HG03097 (cell line): ENCODE measurements around the gene LMAN2L.
"Not testable (repeated sequence)": the region's sequence is repeated elsewhere in the genome, so short reads cannot be mapped to it uniquely, and the experiment has no call there.

ENCODE experiments used
- ATAC-seq: cut with Tn5 transposase; IDR thresholded peaks from one replicate; pipeline ENCODE4 v1.9.1; 2021; ENCODE audit not compliant: unreplicated experiment, low FRiP score

Gene LMAN2L

DNA sequence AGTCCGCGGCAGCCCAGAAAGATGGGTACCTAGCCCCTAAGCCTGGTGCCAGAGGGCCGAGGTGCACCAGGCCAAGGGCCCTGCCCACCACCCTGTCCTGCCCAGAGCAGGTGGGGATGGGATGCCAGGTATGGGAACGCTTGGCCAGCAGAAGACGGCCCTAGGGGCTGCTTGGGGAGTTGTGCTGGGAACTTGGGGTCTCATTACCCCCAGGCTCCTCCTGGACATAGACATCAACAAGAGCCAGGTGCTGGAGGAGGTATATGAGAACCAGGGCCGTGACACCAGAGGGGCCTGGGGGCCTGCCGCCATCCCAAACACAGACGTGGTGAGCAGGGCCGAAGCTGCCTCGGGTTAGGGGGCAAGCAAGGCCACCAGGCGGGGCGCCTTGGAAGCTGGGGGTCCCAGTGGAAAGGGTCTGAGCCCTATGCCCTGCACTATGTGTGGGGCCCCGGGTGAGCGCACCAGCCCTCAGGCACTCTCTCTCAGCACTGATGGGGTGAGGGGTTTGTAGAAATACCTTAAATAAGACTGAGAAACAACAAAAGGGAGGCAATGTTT is 50.4 kb downstream of the LMAN2L start:
- no peak for ATAC-seq

DNA sequence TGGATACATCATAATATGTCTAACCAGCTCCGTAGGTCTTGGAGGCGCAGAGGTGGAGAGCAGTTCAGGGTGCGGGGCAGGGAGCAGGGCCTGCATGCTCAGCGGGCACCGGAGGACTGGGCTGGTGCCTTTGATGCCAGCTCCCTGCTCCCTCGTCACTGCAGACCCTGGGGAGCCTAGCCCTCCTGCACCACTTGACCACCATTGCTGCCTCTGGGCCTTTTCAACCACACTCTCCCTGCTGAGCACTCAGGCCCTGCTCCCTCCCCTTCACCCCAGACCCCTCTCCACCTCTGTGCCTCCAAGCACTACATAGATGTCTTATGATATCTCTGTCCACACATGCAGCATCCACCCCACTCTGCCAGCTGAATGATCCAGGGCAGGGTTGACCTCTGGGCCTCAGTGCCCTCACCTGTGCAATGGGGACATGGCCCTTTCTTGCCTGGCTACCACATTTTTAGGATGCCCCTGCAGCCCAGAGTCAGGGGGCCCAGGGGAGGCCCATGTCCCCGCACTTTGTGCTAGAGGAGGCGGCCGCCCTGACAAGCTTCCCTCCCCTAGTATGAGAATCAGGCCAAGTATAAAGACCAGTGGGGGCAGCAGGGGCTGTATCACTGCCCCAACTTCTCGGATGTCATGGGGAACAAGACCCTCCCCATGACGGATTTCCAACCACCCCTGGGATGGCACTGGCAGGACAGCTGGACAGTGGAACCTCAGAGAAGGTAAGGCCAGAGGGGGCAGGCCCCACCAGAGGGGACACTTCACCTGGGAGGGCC is 51.0 kb downstream of the LMAN2L start:
- no peak for ATAC-seq

DNA sequence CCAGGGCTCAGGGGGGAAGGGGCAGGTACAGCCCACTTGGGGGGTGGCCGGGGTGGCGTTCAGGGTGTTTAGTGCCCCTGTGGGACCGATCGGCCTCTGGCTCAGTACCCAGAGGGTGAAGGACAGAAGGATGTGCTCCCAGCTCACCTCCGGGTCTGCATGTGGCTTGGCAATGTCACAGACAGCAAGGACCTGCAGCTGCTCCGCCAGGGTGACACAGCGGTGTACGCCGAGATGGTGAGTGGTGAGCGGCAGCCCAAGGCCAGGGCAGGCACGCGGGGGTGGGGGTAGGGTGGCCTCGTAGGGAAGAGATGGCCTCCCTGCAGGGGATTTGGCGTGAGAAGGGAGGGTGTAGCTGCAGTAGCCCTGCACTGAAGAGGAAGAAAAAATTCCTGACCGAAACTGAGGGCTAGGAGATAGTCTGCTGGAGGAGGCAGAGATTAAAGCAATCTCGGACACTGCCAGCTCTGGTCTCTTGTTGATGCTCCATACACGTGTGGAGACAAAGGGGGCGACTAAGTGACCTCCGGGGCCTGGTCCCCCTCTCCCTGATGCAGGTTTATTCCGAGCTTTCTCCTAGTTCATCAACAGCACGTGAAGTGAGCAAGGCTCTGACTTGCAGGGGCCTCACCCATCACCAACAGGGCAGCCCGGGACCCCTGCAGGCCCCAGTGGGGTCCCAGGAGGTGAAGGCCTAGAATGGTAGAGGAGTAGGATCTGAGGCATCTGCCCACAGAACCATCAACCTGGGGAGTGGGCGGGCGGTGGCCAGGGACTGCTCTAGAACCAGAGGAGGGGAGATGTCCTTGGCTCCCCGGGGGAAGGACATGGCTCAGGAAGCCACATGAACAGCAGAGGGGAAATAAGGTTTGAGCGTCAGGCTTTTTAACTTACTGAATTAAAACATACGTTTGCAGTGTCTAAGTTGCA is 51.9 kb downstream of the LMAN2L start:
- ATAC-seq = no peak

DNA sequence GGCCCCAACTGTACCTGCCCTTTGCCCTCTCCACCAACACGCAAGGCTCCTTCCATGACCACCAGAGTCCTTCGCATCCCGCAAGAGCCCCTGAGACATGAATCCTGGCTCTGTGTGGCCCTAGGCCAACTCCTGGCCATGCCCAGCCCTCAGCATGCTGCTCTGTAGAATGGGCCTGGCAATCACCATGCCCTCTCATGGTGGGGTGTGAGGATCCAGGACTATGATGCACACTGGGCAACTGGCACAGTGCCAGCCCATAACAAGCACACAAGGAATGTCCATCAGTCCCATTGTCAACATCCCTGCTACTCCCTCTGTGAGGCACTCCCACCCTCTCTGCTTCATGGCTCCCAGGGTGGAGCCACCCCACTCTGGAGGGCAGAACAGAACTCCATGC is 52.6 kb downstream of the LMAN2L start:
- ATAC-seq = no peak

DNA sequence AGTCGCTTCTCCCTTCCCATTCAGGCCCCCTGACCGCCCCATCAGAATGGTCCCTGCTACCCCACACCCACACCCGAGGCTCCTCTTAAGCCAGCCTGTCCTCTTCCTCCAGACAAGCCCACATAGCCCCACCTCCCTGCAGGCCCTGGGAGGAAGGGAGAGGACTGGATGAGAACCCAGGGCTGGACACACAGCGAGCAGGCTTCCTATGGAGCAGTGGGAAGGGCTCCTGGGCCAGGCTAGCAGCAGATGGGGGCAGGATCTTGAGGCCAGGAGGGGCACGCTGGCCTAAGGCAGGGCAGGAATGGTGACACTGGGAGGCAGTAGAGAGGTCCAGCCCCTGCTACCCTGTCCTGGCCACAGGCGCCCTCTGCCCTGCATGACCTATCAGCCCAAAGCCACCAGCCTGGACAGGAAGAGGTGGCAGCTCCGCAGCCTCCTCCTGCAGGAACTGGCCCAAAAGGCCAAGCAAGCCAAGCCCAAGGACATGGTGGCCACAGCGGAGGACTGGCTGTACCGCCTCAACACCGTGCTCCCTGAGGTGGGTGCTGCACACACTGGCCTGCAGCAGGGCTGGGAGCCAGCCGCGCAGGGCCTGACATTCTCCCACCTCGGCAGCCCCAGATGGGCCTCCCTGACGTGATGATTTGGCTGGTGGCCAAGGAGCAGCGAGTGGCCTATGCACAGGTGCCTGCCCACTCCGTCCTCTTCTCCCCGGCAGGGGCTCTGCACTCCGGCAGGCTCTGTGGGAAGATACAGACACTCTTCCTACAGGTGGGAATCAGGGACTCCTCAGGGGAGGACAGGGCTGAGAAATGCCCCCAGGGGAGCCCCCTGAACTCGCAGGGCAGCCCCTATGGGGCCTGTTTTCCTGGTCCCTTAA is 54.0 kb downstream of the LMAN2L start:
- no peak for ATAC-seq

DNA sequence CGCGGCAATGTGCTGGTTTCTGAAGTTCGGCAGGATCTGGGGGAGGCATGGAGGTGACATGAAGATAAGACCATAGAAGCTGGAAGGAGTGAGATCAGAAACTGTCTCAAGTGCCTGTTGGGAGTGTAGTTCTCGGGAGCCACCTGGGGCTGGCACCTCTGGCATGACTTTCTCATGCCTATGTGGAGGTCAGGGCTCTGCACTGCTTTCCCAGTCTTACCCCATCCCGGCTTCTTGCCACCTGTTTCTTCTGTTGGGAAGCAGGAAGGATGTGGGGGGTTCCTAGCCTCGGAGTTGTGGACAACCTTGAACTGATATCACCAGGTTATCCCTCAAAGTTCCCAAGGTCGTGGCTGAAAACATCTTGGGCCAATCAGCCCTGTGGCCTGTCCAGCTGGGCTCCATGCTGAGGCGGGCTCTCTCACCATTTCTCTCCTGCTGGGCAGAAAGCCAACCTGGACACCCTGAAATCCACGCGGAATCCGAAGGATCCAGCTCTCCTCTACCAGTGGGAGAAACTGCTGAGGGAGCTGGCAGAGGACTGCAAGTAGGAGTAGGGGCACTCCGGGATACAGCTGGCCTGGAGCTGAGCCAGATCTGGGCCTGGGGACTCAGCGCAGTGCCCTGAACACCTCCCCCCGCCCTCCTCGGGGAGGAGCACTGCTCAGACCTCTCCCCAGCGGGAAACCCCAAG is 54.8 kb downstream of the LMAN2L start:
- ATAC-seq = no peak

DNA sequence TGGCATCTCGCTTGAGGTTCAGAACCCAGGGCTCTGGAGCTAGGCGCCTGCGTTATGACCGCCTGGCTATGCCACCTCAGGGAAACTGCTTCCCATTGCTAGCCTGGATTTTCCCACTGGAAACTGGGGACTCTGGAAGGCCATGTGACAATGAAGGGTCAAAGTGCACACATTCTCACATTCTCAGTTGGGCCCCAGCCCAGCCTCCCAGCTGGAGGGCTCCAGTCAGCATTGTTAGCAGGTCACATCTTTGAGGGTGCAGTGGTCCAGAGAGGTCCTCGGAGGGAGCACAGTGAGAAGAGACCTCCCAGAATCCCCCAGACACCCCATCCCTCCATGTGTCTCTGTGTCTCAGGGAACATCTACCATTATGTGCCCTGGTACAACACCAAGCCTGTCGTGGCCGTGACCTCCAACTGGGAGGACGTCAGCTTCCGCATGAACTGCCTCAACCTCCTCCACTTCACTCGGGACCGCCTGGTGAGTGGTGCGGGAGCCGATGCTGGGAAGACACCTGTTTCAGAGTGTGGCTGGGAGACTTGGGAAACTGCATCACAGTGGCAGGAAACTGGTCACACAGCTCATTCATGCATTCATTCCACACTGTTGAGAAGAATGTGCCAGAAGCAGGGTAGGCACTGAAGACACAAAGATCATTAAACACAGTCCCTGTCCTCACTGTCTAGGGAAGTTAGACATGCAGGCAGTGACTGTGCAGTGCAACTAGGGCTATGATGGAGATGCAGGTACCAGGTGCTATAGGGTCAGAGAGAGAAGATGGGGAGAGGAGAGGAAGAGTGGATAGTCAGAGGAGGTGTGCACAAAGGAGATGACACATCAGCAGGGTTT is 55.7 kb downstream of the LMAN2L start:
- no peak for ATAC-seq

DNA sequence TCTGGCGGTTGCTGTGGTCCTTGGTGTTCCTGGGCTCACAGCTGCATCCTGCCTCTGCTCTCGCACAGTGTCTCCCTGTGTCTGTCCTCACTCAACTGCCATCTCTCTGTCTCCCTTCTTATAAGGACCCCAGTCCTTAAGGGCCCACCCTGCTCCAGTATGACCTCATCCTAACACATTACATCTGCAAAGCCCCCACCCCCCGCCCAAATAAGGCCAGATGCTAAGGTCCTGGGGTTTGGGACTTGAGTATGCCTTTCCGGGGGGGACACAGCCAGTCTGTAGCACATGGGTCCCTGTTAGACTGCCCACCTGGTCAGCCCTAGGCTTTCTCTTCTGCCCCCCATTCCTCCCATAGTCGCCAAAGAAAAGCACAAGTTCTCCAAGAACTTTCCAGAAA is 56.6 kb downstream of the LMAN2L start:
- no peak for ATAC-seq

DNA sequence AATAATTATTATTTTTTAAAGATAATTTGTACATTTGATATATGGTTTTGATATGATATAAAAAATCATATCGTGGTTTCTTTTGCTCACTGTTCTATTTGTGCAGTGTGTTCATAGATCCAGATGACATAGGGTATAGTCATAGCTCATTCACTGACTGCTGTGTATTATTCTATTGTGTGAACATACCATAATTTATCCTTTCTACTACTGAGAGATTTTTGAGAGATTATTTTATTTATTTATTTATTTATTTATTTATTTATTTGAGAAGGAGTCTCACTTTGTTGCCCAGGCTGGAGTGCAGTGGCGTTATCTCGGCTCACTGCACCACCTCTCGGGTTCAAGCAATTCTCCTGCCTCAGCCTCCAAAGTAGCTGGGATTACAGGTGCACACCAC is 58.3 kb downstream of the LMAN2L start:
- no peak for ATAC-seq

DNA sequence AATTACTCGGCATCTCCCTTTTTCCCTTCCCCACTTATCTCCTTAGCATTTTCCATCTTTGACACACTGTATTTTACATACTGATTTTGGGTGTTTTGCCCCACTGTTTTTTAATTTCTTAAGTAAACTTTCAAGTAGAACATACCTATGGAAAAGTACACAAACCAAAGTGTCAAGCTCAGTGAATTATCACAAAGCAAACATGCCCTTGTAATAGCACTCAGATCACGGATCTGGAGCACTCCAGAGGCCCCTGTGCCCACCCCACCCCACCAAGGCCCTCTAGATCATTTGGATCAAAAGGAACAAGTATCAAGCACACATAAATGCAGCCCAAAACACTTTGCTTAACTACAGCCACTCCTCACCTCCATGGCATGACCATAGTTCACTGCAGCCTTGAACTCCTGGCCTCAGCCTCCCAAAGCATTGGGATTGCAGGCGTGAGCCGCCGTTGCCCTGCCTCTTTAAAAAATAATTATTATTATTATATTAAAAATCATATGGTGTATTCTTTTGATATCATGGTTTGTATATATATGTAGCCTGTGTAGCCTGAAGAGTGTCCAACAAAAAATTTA is 59.2 kb downstream of the LMAN2L start:
- ATAC-seq = no peak

DNA sequence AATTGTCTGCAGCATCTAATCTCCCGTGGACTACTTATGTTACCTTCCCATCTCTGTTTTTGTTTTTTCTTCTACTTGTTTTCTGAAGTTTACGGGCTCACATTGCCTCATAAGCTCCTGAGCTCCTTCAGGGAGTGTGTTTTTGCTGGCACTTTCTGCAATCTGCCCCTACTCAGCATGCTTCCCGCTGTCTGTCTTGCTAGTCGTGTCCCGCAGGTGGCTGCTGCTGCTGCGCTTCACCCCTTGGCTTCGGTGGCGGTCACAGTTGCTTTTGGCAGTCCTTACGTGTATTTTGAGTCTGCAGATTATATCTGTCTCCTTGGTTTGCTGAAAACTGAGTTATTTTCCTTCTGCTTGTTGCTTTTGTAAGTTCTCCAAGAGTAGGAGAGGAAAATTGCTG is 60.0 kb downstream of the LMAN2L start:
- no peak for ATAC-seq

DNA sequence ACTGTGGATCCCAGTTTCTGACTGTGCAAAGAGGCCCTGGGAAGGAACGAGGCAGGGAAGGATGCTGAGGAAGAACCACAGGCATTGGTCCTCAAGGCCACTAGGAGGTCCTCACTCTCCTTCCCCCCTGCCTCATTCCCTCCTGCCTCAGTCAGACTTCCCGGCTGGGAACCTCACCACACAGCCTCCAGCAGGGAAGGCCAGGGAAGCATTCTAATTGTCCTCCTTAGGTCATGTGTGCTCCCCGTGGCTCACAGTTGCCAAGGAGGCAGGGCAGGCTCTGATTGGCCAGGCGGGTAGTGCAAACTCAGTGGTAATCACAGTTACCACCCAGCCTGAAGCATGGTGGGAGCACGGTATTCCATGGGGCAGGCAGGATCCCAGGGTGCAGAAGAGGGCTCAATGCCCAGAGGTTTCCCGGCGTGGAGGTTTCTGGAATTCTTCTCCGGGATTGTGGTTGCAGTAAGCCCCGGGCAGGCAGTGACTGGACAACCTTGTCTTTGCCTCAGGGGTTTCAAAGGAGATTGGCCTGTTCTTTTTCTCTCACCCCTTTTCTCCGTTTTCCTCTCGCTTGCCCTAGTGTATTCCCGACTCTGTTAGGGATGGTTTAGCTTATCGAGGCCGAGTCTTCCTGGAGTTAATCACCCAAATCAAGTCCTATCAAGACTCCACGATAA is 70.2 kb downstream of the LMAN2L start:
- no peak for ATAC-seq

DNA sequence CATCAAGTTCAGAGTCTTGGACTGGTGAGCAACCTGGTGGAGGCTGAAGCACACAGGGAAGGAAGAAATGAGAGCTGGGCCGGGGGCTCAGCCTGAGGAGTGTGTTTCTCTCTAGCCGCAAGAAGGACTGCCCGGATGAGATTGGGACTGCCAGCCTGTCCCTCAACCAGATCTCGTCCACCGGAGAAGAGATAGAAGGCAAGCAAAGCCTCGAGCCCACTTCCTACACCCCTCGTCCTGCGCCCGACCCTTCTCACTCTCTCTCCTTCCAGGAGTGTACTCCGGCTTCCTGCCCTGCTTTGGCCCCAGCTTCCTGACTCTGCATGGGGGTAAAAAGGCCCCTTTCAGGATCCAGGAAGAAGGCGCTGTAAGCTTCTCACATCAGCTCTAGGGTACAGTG is 71.1 kb downstream of the LMAN2L start:
- ATAC-seq = no peak

DNA sequence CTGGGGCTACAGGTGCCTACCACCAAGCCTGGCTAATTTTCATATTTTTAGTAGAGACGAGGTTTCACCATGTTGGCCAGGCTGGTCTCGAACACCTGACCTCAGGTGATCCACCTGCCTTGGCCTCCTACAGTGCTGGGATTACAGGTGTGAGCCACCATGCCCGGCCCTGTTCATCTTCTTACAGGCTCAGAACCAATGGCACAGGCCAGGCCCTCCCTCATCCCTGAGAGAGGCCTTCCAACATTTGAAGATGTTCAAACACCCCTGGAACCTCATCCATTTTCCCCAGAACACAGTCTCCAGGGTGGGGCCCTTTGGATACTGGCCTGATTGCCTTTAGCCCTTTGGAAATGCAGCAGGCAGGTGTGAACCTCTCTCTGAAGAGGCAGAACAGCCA is 74.1 kb downstream of the LMAN2L start:
- ATAC-seq = not testable (repeated sequence)

DNA sequence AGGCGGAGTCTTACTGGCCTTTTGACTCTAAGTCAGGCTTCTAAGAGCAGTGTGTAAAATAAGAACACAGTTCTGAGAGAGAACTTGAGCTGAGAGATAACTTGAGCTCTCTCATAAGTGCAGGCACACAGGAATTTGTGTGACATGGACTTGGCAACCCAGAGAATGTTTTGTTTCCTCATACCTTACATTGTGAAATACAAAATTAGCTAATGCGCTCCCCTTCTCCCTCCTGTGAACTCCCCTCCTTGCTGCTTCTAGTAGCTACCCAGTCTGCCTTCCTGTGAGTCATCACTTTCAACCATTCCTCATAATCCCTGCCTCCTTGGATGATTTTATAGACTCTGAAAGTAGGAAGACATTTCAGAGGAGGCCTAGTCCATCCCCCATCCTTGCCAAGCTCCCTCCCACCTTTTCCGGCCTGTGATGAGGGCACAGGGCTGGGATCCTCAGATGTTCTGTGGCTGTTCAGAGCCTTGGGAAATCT is 74.7 kb downstream of the LMAN2L start:
- no peak for ATAC-seq

DNA sequence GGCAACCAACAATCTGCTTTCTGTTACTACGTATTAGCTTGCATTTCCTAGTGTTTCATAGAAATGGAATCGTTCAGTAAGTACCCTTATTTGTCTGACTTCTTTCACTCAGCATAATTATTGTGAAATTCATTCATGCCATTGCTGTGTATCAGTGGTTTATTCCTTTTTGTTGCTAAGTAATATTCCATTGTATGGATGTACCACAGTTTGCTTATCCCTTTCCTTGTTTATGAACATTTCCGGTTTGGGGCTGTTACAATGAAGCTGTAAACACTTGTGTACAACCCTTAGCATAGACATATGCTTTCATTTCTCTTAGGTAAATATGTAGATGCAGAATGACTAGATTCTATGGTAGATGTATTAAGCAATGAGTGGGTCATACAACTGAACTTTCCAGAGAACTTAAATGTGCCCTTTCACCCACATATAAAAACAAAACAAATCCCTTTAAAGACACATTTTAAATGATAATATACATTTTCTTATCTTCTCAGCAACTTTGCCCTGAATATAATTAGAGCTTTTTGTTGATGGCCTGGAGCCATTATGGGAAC is 75.4 kb downstream of the LMAN2L start:
- ATAC-seq = no peak

DNA sequence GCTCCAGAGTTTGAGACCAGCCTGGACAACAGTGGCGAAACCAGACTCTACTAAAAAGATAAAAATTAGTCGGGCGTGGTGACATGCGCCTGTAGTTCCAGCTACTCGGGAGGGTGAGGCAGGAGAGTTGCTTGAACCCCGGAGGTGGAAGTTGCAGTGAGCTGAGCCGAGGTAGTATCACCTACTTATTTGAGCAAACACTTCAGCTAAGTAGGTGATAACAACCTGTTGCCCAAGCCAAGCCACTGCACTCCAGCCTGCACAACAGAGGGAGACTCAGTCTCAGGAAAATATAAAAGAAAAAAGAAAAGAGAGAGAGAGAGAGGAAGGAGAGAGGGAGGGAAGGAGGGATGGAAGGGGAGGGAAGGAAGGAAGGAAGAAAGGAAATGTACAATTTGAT is 76.0 kb downstream of the LMAN2L start:
- ATAC-seq = no peak

DNA sequence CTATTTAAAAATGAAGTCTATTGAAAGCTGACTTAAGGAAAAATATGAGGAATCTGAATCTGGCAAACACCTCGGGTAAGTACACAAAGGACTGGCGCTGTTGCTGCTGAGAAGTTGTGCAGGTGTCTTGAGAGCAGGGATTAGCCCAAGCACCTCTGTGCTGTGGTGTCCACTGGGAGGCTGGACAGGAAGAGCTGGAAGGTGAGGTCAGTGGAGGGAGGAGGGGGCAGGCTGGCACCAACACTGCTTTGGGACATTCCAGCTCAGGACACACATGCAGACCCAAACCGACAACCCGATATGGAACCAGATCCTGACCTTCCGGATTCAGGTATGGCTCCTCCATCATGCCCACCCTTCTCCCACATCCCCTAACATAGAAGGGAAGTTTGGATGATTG is 76.7 kb downstream of the LMAN2L start:
- no peak for ATAC-seq
